DMS 273 (cell line): ENCODE data around the gene MTX2.

ENCODE experiments used
- DNase-seq: peaks from one replicate; lab custom pipeline; 2025; ENCODE audit not compliant: unreplicated experiment; lab: John Stamatoyannopoulos, UW

The MTX2 gene

DNA sequence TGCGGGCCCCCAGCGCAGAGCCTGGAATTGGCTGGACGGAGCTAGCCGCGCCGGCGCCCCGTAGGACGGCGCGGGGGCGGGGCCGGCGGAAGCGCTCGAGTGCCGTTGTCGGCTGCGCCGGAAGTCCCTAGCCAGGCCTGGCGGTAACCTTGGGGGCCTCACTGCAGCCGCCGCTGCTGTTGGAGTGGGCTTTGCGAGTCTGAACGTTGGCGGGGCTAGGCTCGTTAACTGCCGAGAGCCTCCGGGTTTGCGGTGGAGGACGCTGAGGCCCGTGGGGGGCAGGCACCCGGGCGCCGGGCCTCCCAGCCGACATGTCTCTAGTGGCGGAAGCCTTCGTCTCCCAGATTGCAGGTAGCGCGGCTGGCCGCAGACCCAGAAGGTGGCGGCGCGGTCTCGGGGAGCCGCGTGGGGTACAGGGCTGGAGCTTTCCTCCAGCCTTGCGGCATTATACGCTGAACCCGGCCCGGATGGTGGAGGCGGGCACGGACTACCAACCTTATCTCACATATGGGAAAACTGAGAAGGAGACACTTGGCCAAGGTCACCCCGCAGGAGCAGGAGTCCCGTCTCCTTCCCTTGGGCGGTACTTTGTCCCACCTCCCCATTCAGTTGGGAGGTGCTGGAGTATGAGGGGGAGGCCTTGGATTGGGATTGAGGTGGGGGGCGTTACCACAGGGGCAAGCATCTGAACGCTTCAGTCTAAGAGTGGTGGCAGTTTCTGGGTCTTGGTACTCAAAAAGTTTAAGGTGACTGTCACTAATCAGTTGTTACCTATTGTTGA lies at the start of gene MTX2:
MTX2 (plus strand) TSS at position 124 of the 781 bp plus-strand sequence; CDS start at position 312, 188 bp downstream.
- DNase-seq: peak; percentile 93

GRCh38 chr2:176227874-176228273 lies 41.4 kb upstream of the MTX2 start:
- DNase-seq: no peak

DNA sequence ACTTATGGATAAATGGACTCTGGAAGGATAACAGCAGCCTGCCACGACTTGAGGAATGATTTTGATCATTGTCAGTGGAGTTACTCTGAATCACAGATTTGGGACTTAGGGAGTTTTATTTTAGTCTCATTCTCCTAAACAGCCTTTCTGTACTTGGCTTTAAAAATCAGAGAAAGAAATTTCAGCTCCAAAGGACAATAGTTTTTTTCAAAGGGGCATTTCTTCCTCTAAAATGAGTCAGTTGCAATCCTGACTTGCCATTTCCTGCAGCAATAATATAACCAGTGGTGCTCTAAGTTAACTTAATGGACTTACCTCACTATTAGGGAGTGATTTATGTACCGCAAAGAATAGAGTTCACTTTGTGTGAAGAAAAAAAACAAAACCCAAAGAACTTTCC lies 35.1 kb upstream of the MTX2 start:
- DNase-seq: no peak

- no peak for DNase-seq
Observed at GRCh38 chr2:176234940-176235339, 34.3 kb upstream of the MTX2 start.

- DNase-seq: no peak
Observed at GRCh38 chr2:176237456-176237855, 31.8 kb upstream of the MTX2 start.

- no peak for DNase-seq
Observed at GRCh38 chr2:176239031-176239430, 30.2 kb upstream of the MTX2 start.

DNA sequence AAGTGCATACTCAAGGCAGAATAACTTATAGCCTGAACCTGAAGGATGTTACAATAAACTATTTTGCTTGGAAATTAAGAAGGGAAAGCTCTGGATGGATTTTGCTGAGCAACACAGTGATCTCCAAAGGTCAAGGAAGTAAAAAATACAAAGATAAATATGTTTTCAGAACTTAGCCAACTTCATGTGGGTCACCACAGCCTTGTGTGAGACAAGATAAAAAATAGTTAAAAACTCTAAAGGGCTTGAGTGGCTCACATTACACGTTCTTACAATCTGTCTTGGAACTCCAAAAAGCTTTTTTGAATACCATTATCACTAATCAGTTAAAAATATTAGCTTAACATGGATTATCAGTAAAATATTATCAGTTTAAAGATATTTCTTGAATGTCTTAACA lies 28.9 kb upstream of the MTX2 start:
- no peak for DNase-seq

DNA sequence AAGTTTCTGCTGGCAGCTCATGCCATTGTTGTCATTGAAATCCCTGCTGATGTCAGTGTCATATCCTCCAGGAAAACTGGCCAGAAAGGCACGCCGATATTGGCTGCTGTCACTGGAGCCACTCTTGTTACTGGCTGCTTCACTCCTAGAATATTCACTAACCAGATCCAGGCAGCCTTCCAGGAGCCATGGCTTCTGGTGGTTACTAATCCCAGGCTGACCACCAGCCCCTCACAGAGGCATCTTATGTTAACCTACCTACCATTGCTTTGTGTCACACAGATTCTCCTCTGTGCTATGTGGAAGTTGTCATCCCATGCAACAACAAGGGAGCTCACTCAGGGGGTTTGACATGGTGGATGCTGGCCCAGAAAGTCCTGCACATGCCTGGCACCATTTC lies 27.0 kb upstream of the MTX2 start:
- no peak for DNase-seq

- peak; percentile 23 for DNase-seq
Observed at GRCh38 chr2:176246331-176246730, 22.9 kb upstream of the MTX2 start.

GRCh38 chr2:176247859-176248258 lies 21.4 kb upstream of the MTX2 start:
- no peak for DNase-seq

- no peak for DNase-seq
Observed at GRCh38 chr2:176251928-176252327, 17.3 kb upstream of the MTX2 start.

DNA sequence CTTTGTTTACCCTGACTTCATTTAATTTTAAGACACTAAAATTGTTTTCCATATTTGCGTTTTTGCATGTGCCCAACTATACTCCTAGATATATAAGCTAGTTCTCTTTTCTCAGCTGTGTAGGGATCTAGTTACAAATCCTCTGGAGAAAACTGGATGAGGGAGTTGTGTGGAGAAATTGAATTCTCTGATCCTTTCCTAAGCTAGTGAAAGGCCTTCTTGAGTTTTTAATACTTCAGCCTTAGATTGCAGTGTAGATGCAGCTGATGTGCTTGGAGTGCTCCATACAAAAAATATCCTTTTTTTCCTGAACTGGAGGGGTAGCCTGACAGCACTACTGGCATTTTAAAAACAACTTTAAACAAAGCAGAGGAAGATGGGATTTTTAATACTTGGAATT lies 8.6 kb upstream of the MTX2 start:
- DNase-seq: no peak

DNA sequence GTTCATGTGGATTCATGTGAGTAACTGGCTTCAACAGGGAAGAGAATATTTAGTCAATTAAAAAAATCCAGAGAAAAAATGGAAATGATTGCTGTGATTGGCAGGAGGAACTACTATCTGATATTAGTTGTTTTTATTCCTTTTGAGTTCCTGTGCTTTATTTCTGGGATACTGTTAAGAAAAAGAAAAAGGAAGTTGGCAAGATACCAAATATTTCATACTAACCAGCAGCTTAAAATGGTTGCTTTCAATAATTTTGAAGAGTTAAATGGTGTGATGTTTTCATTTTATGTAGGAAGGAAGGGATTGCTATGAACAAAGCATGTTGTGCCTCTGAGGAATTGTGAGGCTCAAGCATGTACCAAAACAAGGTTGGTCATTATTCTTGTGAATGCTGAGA lies 8.1 kb upstream of the MTX2 start:
- DNase-seq: no peak

GRCh38 chr2:176268976-176269318 lies 295 bp upstream of the MTX2 start:
- no peak for DNase-seq

- DNase-seq: no peak
Observed at GRCh38 chr2:176270100-176270750, 983 bp downstream of the MTX2 start.

GRCh38 chr2:176272870-176273459 lies 3.7 kb downstream of the MTX2 start:
- DNase-seq: no peak

- DNase-seq: no peak
Observed at GRCh38 chr2:176278927-176279326, 9.7 kb downstream of the MTX2 start.

DNA sequence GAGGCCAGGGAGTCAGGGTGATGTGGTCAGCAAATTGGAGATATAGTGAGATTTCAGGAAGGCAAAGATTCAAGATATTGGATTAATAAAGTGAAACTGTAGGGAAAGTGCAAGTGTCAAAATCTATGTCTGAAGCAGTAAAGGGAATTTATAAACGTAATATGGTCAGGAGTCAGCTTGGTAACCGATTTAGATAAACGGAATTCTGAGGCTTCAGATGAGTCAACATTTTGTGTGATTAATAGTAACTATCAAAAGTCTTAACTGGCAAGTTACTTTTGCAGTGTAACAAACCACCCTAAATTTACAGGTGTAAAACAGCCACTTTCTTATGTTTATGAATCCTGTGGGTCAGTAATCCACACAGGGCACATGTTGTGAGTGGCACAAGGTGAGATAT lies 10.9 kb downstream of the MTX2 start:
- DNase-seq: no peak

DNA sequence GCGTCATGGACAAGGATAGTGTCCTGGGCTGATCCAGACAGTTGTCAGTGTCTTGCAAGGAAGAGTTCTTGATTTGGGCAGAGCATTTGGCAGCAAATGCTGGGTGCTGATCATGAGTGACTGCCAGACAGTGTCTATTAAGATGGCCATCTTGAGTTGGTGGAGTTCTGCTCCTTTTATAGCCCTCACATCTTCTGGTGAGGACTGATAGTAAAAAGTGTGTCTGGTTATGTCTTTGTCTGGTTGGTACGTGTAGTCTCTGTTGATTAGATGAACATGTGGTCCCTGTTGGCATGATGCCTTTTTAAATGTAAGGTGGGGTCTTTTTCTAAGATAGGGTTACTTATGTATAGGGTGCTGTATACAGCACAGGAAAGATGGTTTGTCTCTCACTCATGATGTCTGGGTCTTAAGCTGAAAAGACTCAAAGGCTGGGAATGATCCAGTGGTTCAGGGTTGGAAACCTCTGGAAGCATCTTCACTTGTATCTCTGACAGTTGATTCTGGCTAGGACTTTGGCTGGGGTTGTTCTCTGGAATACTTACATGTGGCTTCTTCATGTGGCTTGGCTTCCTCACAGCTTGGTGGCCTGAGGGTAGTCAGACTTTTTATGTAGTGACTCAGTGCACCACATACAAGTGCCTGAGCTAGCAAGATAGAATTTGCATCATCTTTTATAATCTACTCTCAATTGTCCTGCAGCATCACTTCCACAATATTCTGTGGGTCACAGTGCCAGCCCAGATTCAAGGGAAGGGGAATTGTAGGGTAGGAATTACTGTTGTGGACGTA lies 11.8 kb downstream of the MTX2 start:
- DNase-seq: no peak

DNA sequence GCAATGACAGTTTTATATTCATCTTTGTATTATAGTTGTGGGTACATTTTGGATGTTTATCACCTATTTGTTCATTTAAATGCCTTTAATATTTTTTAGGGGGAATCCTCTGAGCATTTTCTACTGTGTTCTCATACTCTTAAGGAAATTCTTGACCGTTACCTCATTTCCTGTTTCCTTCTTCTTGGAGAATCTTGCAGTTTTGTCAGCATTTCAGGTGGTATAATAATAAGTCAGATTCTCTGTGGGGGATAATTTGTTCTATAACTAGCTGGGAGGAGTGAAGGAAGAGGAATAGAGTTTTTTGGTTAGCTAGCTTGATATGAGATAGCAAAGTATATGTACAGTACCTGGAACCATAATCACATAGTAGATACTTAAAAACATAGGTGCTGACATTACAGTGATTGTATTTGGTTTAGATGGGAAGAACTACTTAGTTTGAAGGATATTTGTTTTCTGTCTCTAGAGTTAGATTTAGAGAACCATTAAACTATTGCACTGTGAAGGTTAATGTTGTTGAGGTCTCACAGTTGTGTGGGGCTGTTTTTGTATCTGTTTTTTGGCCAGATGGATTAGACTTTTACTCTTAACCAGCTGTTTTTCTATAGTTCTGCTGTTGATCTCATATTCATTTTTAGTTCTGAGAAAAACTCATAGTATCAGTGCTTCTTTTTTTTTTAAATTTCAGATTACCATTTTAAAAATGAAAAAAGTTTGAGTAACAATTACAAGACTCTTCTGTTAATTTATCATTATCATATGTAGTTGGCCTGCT lies 14.2 kb downstream of the MTX2 start:
- DNase-seq: no peak
